ENCODE data around the gene MATN4. TPM values are rescaled to one million over a fixed set of nuclear protein-coding genes. Genes with fewer than 3 reads are reported as not detected.

Gene MATN4
- total RNA-seq, 4 donors from 2014 or later = not detected

GRCh38 chr20:45246109-45246508, 62.0 kb downstream of the MATN4 start:
- no peak for DNase-seq
- ATAC-seq = no peak
- Histone ChIP-seq H3K27me3 (peaks cover 0 to 4% (median 0%) of the 10 kb centered on the region in 3 donors), H3K4me1 (no peaks in the 10 kb centered on the region), H3K4me3 (no peak overlapping the region), H3K27ac (no peak overlapping the region), H3K9me3 (no peaks in the 10 kb centered on the region), H3K36me3 (no peaks in the 10 kb centered on the region)
- TF ChIP-seq POLR2A (IDR thresholded peaks at IDR 0.05) (no peak), CTCF (IDR thresholded peaks at IDR 0.05 in 4 of 5, conservative IDR thresholded peaks at IDR 0.05 in 1 of 5) (no peak)
- intact Hi-C loops (cut with DNase I; ENCODE audit: low total_unique reads) = no loop called here
- in situ Hi-C loops (cut with MboI; ENCODE audit: low sequenced_read_pairs in 4 of 4) = no loop called here

Other genes starting within 250 kb of the MATN4 start
- gene KCNS1, start 207.2 kb downstream of the MATN4 start, total RNA-seq = not detected
- gene WFDC5, start 193.1 kb downstream of the MATN4 start, total RNA-seq = not detected
- gene WFDC12, start 183.8 kb downstream of the MATN4 start, total RNA-seq = not detected
- 1 to 10 TPM in 1 of 4 donors, not detected in 3; 1.4 TPM for gene PI3, start 133.4 kb downstream of the MATN4 start, total RNA-seq
- not detected for gene SEMG1, start 101.3 kb downstream of the MATN4 start, total RNA-seq
- gene SEMG2, start 86.9 kb downstream of the MATN4 start, total RNA-seq = not detected
- gene SLPI, start 53.7 kb downstream of the MATN4 start, total RNA-seq = 1,000 to 10,000 TPM in 1 of 4 donors, 100 to 1,000 TPM in 3; 194 to 1,792 (median 504) TPM
- gene RBPJL, start 1.5 kb downstream of the MATN4 start, total RNA-seq = not detected
- gene SDC4, start 40.1 kb upstream of the MATN4 start, total RNA-seq = 100 to 1,000 TPM in 2 of 4 donors, 10 to 100 TPM in 2; 50.4 to 168 (median 97.8) TPM
- 10 to 100 TPM; 34.0 to 59.5 (median 43.7) TPM for gene SYS1, start 54.9 kb upstream of the MATN4 start, total RNA-seq
- not detected for gene TP53TG5, start 70.0 kb upstream of the MATN4 start, total RNA-seq
- 100 to 1,000 TPM in 3 of 4 donors, 10 to 100 TPM in 1; 99.5 to 155 (median 121) TPM for gene DBNDD2, start 100.0 kb upstream of the MATN4 start, total RNA-seq
- 100 to 1,000 TPM in 1 of 4 donors, 10 to 100 TPM in 3; 45.9 to 118 (median 94.2) TPM for gene PIGT, start 107.8 kb upstream of the MATN4 start, total RNA-seq
- gene WFDC2, start 161.5 kb upstream of the MATN4 start, total RNA-seq = not detected
- gene SPINT3, start 207.3 kb upstream of the MATN4 start, total RNA-seq = not detected
- gene WFDC6, start 231.2 kb upstream of the MATN4 start, total RNA-seq = not detected
- gene EPPIN, start 239.1 kb upstream of the MATN4 start, total RNA-seq = not detected